Liver (tissue), 9 donors: ENCODE measurements around the gene NR4A3. TPM values are rescaled to one million over a fixed set of nuclear protein-coding genes. Genes with fewer than 3 reads are reported as not detected.

Experiments used
- DNase-seq: peaks from one replicate; pipeline ENCODE4 v3.0.0-alpha.2; 2017; ENCODE audit warnings: low spot score
- H3K27ac ChIP-seq, 2 donors: one replicate each; pipeline ENCODE4 v1.7.0; 2013; ENCODE audit warnings: inconsistent platforms in 2 of 2, low read length in 2 of 2, control low read depth in 1 of 2, low read depth in 1 of 2, mild to moderate bottlenecking in 1 of 2
- H3K27me3 ChIP-seq, 4 donors: one replicate each; pipeline versions ENCODE4 v1.6.1 to v1.7.0; 2013; ENCODE audit warnings: low read length in 3 of 4, inconsistent platforms in 1 of 4, mild to moderate bottlenecking in 1 of 4, moderate library complexity in 1 of 4; ENCODE audit not compliant: control insufficient read depth in 4 of 4, insufficient read depth in 4 of 4
- H3K36me3 ChIP-seq, 4 donors: one replicate each; pipeline versions ENCODE4 v1.6.1 to v1.7.0; 2013; ENCODE audit warnings: low read length in 3 of 4, mild to moderate bottlenecking in 3 of 4, low read depth in 1 of 4, moderate library complexity in 1 of 4; ENCODE audit not compliant: control insufficient read depth in 4 of 4, insufficient read depth in 3 of 4
- H3K4me1 ChIP-seq, 4 donors: one replicate each; pipeline versions ENCODE4 v1.6.1 to v1.7.0; 2013; ENCODE audit warnings: low read length in 3 of 4, mild to moderate bottlenecking in 3 of 4, moderate library complexity in 1 of 4; ENCODE audit not compliant: control insufficient read depth in 4 of 4, insufficient read depth in 4 of 4
- H3K4me3 ChIP-seq, 3 donors: one replicate each; pipeline versions ENCODE4 v1.6.1 to v1.7.0; 2013; ENCODE audit warnings: low read length in 3 of 3, control low read depth in 1 of 3, low read depth in 1 of 3, mild to moderate bottlenecking in 1 of 3
- H3K9ac ChIP-seq, 2 donors: one replicate each; pipeline ENCODE4 v1.7.0; 2013; ENCODE audit warnings: low read length in 2 of 2, mild to moderate bottlenecking in 2 of 2, moderate library complexity in 2 of 2, control low read depth in 1 of 2, low read depth in 1 of 2
- H3K9me3 ChIP-seq, 4 donors: one replicate each; pipeline versions ENCODE4 v1.6.1 to v1.7.0; 2013; ENCODE audit warnings: low read length in 3 of 4; ENCODE audit not compliant: control insufficient read depth in 4 of 4
- EGR1 ChIP-seq, 2 donors: IDR thresholded peaks; 2 replicates each; pipeline ENCODE4 v1.6.1; 2016 to 2018; ENCODE audit warnings: antibody characterized with exemption in 2 of 2, low read depth in 2 of 2
- FOXA2 ChIP-seq: IDR thresholded peaks from 2 replicates; pipeline ENCODE4 v1.6.1; 2016; ENCODE audit warnings: antibody characterized with exemption
- HNF4G ChIP-seq: IDR thresholded peaks from 2 replicates; pipeline ENCODE4 v1.6.1; 2016; ENCODE audit warnings: antibody characterized with exemption
- NR2F2 ChIP-seq: IDR thresholded peaks from 2 replicates; pipeline ENCODE4 v1.6.1; 2016; ENCODE audit warnings: antibody characterized with exemption
- RAD21 ChIP-seq, 2 donors: IDR thresholded peaks; 2 replicates each; pipeline ENCODE4 v1.6.1; 2016; ENCODE audit warnings: antibody characterized with exemption in 2 of 2, mild to moderate bottlenecking in 2 of 2
- RXRA ChIP-seq, 2 donors: IDR thresholded peaks; 2 replicates each; pipeline ENCODE4 v1.6.1; 2017 to 2018; ENCODE audit warnings: antibody characterized with exemption in 2 of 2, mild to moderate bottlenecking in 1 of 2
- SP1 ChIP-seq: IDR thresholded peaks from 2 replicates; pipeline ENCODE4 v1.6.1; 2018; ENCODE audit warnings: antibody characterized with exemption, mild to moderate bottlenecking
- TAF1 ChIP-seq: conservative IDR thresholded peaks from 2 replicates; pipeline ENCODE4 v1.6.1; 2016; ENCODE audit warnings: antibody characterized with exemption, mild to moderate bottlenecking
- YY1 ChIP-seq: IDR thresholded peaks from 2 replicates; pipeline ENCODE4 v1.6.1; 2016; ENCODE audit warnings: antibody characterized with exemption, mild to moderate bottlenecking
- WGBS: extraction: QIAGEN DNeasy Blood & Tissue Kit; methylation state at CpG from one replicate; pipeline ENCODE4 v1.1.7; 2013; 5-methylcytosine and 5-hydroxymethylcytosine counted together
- polyA plus RNA-seq, 2 donors: library from polyadenylated mRNA; stranded (reverse) in 1 of 2; unstranded in 1 of 2; fragments of 200-250 nt in 1 of 2; fragments of >200 nt in 1 of 2; fragmentation: Nextera tagmentation in 1 of 2; extraction: Ambion mirVana in 1 of 2; gene quantifications; one replicate each; pipeline versions ENCODE4 v1.2.1 to v1.2.3, GENCODE V29; 2013 to 2015
- total RNA-seq, 2 donors: library from RNA; depleted of rRNA; stranded (reverse); fragments of >200 nt; gene quantifications; one replicate each; pipeline ENCODE4 v1.2.3, GENCODE V29; 2014
- TF ChIP-seq, protein P1 (sequence below): IDR thresholded peaks from 2 replicates; pipeline ENCODE4 v1.6.1; 2016; ENCODE audit warnings: antibody characterized with exemption
- TF ChIP-seq, protein P2 (sequence below): IDR thresholded peaks from 2 replicates; pipeline ENCODE4 v1.6.1; 2016; ENCODE audit warnings: antibody characterized with exemption
- TF ChIP-seq, protein P3 (sequence below): fragments of 150-350 bp; IDR thresholded peaks from 2 replicates; pipeline ENCODE4 v1.5.1; 2017; ENCODE audit warnings: improper control_type of control experiment, low read depth, low read length; ENCODE audit not compliant: missing input control
- TF ChIP-seq, protein P4 (sequence below): IDR thresholded peaks from 2 replicates; pipeline ENCODE4 v1.6.1; 2016; ENCODE audit warnings: antibody characterized with exemption
- donor health status: healthy.
- donor health status: healthy.
- donor health status: healthy.
- donor health status: healthy.
- donor health status: healthy.

NR4A3 gene
- total and polyA plus RNA-seq, 4 donors: 0.02 to 0.14 (median 0.09) TPM

DNA sequence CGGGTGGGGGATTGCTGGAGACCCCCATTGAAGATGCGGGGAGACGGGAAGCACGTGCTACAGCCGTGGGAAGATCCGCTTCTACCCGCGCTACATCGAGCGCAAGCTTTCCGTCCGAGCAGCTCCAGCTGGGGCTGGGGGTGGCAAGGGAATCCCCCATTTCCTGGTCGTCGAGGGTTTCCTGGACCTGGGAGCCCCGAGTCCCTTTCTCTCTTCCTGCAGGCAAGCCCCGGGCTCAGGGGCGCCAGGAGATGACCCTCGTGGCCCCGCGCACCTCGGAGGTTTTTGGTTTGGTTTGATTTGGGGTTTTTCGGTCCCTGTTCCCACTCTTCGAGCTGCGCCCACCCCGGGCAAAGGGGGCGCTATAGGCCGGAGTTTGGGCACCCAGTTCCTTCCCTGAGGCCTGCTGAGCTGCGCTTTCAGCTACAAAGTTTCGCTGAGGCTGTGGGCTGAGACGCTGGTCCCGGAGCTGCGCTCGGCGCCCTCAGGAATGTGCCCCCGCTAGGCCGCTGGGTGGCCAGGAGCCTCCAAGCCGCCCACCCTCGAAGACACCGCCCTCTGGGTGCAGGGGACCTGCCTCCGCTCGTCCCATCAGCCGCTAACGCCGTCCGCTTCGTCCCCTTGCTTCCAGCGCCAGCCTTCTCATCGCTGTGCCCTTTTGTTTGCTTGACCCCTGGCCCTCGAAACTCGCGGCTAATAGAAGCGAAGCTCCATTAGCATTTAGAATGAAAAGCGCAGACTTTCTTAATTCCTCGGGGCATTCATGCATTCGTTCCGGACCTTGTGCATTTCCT is 2.9 kb downstream of the NR4A3 start:
- no peaks in the 10 kb centered on the region for H3K9me3 ChIP-seq
- 6% methylated on average over 56 of the region's 56 CpGs for WGBS
- no peak overlapping the region for H3K9ac ChIP-seq
- no peak overlapping the region for H3K27ac ChIP-seq
- TF ChIP-seq NR2F2: peak; percentile 44
- TF ChIP-seq RXRA (IDR thresholded peaks at IDR 0.05): no peak
- no peak for TF ChIP-seq HNF4G
- peak in 1 of 2 donors; percentile 44 for TF ChIP-seq RAD21 (IDR thresholded peaks at IDR 0.05)
- H3K27me3 ChIP-seq: peaks cover 2 to 19% (median 9%) of the 10 kb centered on the region in 4 donors
- peaks cover 18 to 47% (median 34%) of the 10 kb centered on the region in 4 donors for H3K4me1 ChIP-seq
- H3K4me3 ChIP-seq: peak overlapping the region in 2 of 3 donors; percentile 20 to 90
- H3K36me3 ChIP-seq: no peaks in the 10 kb centered on the region
- peak; percentile 40 for DNase-seq

DNA sequence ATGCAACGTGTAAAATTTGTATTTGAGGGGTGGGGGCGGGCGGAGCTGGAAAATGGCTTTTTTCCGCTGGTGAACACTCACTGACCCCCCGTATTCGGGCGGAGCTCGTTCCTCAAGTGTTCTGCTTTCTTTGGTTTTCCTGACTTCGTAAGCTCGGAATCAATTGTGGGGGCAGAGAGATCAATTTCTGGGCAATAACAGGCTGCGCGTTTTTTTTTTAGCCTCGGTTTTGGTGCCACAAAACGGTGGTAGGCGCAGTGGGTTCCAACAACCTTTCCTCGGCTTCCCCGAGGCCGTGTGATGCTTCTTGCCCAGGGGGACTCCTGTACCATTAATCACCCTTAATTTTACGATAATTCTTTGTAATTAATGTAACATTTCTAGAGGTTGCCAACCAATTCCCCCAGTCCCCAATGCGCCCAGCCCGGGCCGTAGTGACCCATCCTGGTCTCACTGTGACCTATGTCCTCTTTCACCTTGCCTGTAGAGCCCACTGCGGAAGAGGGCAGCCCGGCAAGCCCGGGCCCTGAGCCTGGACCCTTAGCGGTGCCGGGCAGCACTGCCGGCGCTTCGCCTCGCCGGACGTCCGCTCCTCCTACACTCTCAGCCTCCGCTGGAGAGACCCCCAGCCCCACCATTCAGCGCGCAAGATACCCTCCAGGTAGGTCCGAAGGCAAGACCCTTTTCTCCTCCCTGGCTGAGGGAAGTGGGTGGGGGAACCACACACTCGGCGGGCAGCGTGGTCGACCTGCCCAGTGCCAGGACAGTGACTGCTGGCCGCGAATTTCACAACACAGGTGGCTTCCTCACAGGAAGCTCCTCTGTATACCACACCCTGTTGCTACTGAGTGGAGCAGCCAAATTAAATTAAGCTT is 3.7 kb downstream of the NR4A3 start:
- Histone ChIP-seq H3K36me3 (no peaks in the 10 kb centered on the region), H3K9me3 (no peaks in the 10 kb centered on the region), H3K4me3 (peak overlapping the region in 1 of 3 donors; percentile 90), H3K4me1 (peaks cover 18 to 44% (median 33%) of the 10 kb centered on the region in 4 donors), H3K27ac (no peak overlapping the region), H3K27me3 (peaks cover 2 to 25% (median 10%) of the 10 kb centered on the region in 4 donors), H3K9ac (no peak overlapping the region)
- DNase-seq: peak; percentile 32
- WGBS: 36% methylated on average over 44 of the region's 44 CpGs
- no peak for TF ChIP-seq SP1
- no peak for TF ChIP-seq EGR1 (IDR thresholded peaks at IDR 0.05; ENCODE audit: low read depth in 2 of 2)
- TF ChIP-seq TAF1: no peak
- no peak for TF ChIP-seq RAD21 (IDR thresholded peaks at IDR 0.05)
- TF ChIP-seq YY1: no peak

DNA sequence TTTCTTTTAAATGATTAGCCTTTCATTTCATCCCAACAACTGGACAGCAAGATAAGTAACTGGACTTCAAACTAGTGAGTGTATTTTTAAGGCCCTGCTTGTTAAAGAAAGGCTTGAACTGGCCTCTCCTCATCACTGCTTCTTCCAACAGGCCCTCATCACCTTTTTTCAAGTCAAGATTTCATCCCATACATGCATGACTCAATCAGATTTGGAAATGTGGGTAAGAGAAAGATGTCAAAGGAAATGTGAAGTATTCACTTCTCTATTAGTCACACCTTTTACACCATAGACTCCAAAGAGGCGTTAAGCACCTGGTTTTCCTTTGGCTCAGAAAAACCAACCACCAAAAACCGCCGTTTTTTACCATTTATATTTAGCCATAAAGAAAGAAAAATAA is 4.9 kb downstream of the NR4A3 start:
- Histone ChIP-seq H3K4me3 (no peak overlapping the region), H3K36me3 (no peaks in the 10 kb centered on the region), H3K9me3 (no peaks in the 10 kb centered on the region), H3K9ac (no peak overlapping the region), H3K27me3 (peaks cover 2 to 25% (median 14%) of the 10 kb centered on the region in 4 donors), H3K4me1 (peaks cover 18 to 37% (median 31%) of the 10 kb centered on the region in 4 donors), H3K27ac (no peak overlapping the region)
- WGBS: 90% methylated on average over 3 of the region's 3 CpGs
- TF ChIP-seq SP1 (no peak), EGR1 (IDR thresholded peaks at IDR 0.05; ENCODE audit: low read depth in 2 of 2) (no peak), TAF1 (no peak), HNF4G (no peak)
- TF ChIP-seq, protein P1, sequence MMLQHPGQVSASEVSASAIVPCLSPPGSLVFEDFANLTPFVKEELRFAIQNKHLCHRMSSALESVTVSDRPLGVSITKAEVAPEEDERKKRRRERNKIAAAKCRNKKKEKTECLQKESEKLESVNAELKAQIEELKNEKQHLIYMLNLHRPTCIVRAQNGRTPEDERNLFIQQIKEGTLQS: no peak
- TF ChIP-seq, protein P2, sequence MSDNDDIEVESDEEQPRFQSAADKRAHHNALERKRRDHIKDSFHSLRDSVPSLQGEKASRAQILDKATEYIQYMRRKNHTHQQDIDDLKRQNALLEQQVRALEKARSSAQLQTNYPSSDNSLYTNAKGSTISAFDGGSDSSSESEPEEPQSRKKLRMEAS: no peak
- DNase-seq: no peak

DNA sequence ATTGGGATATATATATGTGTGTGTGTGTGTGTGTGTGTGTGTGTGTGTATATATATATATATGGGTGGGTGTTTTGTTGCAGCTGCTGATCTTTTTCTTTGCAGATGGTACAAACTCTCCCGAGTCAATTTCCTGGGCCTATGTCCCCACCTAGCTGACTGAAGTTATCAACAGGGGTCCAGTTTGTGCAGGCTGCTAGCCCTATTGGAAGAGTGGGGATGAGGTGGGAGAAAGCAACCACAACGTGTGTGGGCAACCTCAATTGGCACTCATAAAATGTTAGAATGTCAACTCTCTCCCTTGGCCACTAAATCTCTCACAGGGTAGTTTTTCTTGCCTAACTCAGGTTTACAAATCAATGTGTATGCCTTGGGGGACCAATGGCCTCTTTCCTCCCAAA is 5.6 kb downstream of the NR4A3 start:
- Histone ChIP-seq H3K4me3 (no peak overlapping the region), H3K27ac (no peak overlapping the region), H3K4me1 (peaks cover 18 to 32% (median 28%) of the 10 kb centered on the region in 4 donors), H3K9ac (no peak overlapping the region), H3K27me3 (peaks cover 2 to 25% (median 14%) of the 10 kb centered on the region in 4 donors), H3K9me3 (no peaks in the 10 kb centered on the region), H3K36me3 (no peaks in the 10 kb centered on the region)
- DNase-seq: no peak
- 83% methylated on average over 2 of the region's 2 CpGs for WGBS
- TF ChIP-seq TAF1 (no peak), HNF4G (no peak), EGR1 (IDR thresholded peaks at IDR 0.05; ENCODE audit: low read depth in 2 of 2) (no peak), YY1 (no peak), FOXA2 (no peak), RXRA (IDR thresholded peaks at IDR 0.05) (no peak)
- TF ChIP-seq, protein P3, sequence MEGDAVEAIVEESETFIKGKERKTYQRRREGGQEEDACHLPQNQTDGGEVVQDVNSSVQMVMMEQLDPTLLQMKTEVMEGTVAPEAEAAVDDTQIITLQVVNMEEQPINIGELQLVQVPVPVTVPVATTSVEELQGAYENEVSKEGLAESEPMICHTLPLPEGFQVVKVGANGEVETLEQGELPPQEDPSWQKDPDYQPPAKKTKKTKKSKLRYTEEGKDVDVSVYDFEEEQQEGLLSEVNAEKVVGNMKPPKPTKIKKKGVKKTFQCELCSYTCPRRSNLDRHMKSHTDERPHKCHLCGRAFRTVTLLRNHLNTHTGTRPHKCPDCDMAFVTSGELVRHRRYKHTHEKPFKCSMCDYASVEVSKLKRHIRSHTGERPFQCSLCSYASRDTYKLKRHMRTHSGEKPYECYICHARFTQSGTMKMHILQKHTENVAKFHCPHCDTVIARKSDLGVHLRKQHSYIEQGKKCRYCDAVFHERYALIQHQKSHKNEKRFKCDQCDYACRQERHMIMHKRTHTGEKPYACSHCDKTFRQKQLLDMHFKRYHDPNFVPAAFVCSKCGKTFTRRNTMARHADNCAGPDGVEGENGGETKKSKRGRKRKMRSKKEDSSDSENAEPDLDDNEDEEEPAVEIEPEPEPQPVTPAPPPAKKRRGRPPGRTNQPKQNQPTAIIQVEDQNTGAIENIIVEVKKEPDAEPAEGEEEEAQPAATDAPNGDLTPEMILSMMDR: no peak
- TF ChIP-seq, protein P4, sequence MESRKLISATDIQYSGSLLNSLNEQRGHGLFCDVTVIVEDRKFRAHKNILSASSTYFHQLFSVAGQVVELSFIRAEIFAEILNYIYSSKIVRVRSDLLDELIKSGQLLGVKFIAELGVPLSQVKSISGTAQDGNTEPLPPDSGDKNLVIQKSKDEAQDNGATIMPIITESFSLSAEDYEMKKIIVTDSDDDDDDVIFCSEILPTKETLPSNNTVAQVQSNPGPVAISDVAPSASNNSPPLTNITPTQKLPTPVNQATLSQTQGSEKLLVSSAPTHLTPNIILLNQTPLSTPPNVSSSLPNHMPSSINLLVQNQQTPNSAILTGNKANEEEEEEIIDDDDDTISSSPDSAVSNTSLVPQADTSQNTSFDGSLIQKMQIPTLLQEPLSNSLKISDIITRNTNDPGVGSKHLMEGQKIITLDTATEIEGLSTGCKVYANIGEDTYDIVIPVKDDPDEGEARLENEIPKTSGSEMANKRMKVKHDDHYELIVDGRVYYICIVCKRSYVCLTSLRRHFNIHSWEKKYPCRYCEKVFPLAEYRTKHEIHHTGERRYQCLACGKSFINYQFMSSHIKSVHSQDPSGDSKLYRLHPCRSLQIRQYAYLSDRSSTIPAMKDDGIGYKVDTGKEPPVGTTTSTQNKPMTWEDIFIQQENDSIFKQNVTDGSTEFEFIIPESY: no peak
- TF ChIP-seq, protein P1: no peak
- TF ChIP-seq, protein P2: no peak
